GM21737 (cell line): ENCODE data around the gene PLB1.
A peak's percentile ranks its signal among the peaks of the same experiment; 100 is the strongest.

Experiments
- ATAC-seq: cut with Tn5 transposase; IDR thresholded peaks from one replicate; pipeline ENCODE4 v1.9.1; 2021; ENCODE audit warnings: mild to moderate bottlenecking, moderate library complexity; ENCODE audit not compliant: unreplicated experiment

The PLB1 gene

GRCh38 chr2:28624793-28625701 lies 129.2 kb downstream of the PLB1 start:
- peak; percentile 54 for ATAC-seq

GRCh38 chr2:28626376-28626775 lies 130.5 kb downstream of the PLB1 start:
- ATAC-seq = no peak

GRCh38 chr2:28626891-28627421 lies 131.1 kb downstream of the PLB1 start:
- no peak for ATAC-seq

- no peak for ATAC-seq
Measured at GRCh38 chr2:28627722-28628480, 132.0 kb downstream of the PLB1 start.

- ATAC-seq = no peak
Measured at GRCh38 chr2:28628506-28628905, 132.6 kb downstream of the PLB1 start.

- no peak for ATAC-seq
Measured at GRCh38 chr2:28628987-28629386, 133.1 kb downstream of the PLB1 start.

GRCh38 chr2:28629910-28630309 lies 134.1 kb downstream of the PLB1 start:
- no peak for ATAC-seq

- no peak for ATAC-seq
Measured at GRCh38 chr2:28630341-28630740, 134.5 kb downstream of the PLB1 start.

GRCh38 chr2:28631514-28632206 lies 135.8 kb downstream of the PLB1 start:
- no peak for ATAC-seq

- no peak for ATAC-seq
Measured at GRCh38 chr2:28632791-28633190, 136.9 kb downstream of the PLB1 start.

- no peak for ATAC-seq
Measured at GRCh38 chr2:28633204-28633603, 137.3 kb downstream of the PLB1 start.

- no peak for ATAC-seq
Measured at GRCh38 chr2:28633746-28634145, 137.9 kb downstream of the PLB1 start.

- no peak for ATAC-seq
Measured at GRCh38 chr2:28635191-28635611, 139.3 kb downstream of the PLB1 start.

- ATAC-seq = no peak
Measured at GRCh38 chr2:28636491-28636890, 140.6 kb downstream of the PLB1 start.

- no peak for ATAC-seq
Measured at GRCh38 chr2:28637066-28638047, 141.5 kb downstream of the PLB1 start.

GRCh38 chr2:28638102-28638501 lies 142.2 kb downstream of the PLB1 start:
- no peak for ATAC-seq

GRCh38 chr2:28639092-28639691 lies 143.3 kb downstream of the PLB1 start:
- ATAC-seq = no peak

GRCh38 chr2:28639836-28640235 lies 144.0 kb downstream of the PLB1 start:
- no peak for ATAC-seq

GRCh38 chr2:28640260-28640907 lies 144.5 kb downstream of the PLB1 start:
- no peak for ATAC-seq
